GM19193 (cell line): Measurements from ENCODE around the gene NUP54.

ENCODE experiments used
- POLR2A ChIP-seq: IDR thresholded peaks from 4 replicates; pipeline ENCODE4 v1.6.1; 2011; ENCODE audit not compliant: insufficient read depth, insufficient read length; ENCODE audit errors: extremely low read depth

Gene NUP54

GRCh38 chr4:76174216-76174615 lies 26.0 kb upstream of the NUP54 start:
- no peak for TF ChIP-seq POLR2A

DNA sequence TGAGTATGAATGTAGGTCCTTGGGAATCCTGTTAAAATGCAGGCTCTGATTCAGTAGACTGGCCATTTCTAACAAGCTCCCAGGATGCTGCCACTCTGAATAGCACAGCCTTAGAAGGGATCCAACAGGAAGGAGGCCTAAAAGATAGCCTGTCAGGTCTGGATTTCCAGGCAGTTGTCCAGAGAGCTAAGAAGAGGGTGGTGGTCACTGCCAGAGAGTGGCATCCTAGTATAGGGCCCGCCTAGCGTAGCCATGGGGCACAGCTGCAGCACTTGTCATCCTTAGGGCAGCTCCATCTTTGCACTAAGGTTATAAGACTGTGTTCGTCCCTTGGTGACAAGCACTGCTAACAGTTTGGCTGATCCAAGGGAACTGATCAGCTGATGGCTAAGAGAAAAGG lies 20.5 kb upstream of the NUP54 start:
- no peak for TF ChIP-seq POLR2A

GRCh38 chr4:76166480-76166879 lies 18.3 kb upstream of the NUP54 start:
- TF ChIP-seq POLR2A: no peak

GRCh38 chr4:76160355-76160754 lies 12.2 kb upstream of the NUP54 start:
- no peak for TF ChIP-seq POLR2A

DNA sequence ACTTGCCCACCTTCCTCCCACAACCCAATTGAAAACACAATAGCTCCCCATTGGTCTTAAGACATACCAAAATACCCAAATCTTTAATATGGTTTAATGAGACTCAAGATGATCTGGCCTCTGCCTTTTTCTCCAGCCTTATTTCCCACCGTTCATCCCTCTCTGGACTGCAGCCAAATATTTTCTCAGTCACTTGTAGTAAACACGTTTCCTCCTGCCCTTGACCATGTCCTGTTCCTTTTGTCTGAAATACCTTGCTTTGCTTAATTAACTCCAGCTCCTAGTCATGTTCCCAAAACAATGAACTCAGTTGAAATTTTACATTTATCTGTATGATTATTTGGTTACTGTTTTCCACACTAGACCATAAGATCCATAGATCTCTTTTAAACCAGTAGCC lies 8.4 kb upstream of the NUP54 start:
- TF ChIP-seq POLR2A: no peak

DNA sequence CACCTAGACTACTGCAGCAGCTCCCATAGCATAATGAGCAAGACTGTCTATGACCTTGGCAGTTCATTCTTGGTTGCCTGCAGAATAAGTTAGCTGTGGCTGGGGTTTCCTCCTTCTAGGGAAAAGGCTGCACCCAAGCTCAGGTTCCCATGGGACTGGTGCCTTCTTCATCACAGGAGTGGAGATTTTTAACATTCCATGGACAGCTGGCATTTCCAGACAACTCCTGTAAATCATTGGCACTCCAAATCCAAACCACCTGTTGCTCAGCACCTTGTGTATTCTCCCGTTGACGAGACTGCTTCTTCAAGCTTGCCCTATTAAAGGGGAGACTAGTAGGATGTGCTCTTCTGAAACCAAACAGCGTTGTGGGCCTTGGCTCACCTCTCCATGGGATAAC lies 7.8 kb upstream of the NUP54 start:
- TF ChIP-seq POLR2A: no peak

- TF ChIP-seq POLR2A: no peak
Measured at GRCh38 chr4:76153356-76153755, 5.2 kb upstream of the NUP54 start.

- no peak for TF ChIP-seq POLR2A
Measured at GRCh38 chr4:76147454-76148141, 599 bp downstream of the NUP54 start.

GRCh38 chr4:76144546-76144945 lies 3.7 kb downstream of the NUP54 start:
- no peak for TF ChIP-seq POLR2A

GRCh38 chr4:76141241-76141640 lies 7.0 kb downstream of the NUP54 start:
- no peak for TF ChIP-seq POLR2A

GRCh38 chr4:76127754-76128153 lies 20.4 kb downstream of the NUP54 start:
- no peak for TF ChIP-seq POLR2A

DNA sequence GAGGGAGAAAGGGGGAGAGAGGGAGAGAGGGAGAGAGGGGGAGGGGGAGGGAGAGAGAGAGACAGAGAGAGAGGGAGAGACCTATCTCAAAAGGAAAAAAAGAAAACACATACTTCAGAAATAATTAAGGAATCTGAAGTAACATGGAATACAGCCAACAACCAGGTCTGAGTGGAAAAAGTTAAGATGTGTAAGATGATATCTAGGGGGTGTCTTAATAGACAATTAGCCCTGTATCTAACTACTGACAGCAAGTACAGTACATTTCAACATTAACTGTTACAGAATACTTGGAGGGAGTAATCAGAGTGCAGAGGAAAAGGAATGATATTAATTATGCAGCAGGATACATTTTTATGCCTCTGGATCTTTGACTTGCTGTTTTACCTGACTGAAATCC lies 22.4 kb downstream of the NUP54 start:
- TF ChIP-seq POLR2A: no peak

DNA sequence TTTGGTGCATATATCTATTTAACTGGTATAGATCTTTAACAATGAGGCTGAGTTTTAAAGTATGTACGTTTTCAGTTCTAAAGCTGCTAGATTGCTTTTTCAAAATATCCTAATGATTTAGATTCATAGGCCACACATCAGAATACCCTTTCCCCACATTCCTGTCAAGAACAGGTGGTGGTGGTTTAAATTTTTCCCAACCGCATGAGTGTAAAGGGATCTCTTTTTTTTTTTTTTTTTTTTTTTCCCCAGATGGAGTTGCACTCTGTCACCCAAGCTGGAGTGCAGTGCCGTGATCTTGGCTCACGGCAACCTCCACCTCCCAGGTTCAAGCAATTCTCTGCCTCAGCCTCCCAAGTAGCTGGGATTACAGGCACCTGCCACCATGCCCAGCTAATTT lies 28.0 kb downstream of the NUP54 start:
- no peak for TF ChIP-seq POLR2A

- TF ChIP-seq POLR2A: no peak
Measured at GRCh38 chr4:76117536-76117935, 30.7 kb downstream of the NUP54 start.

DNA sequence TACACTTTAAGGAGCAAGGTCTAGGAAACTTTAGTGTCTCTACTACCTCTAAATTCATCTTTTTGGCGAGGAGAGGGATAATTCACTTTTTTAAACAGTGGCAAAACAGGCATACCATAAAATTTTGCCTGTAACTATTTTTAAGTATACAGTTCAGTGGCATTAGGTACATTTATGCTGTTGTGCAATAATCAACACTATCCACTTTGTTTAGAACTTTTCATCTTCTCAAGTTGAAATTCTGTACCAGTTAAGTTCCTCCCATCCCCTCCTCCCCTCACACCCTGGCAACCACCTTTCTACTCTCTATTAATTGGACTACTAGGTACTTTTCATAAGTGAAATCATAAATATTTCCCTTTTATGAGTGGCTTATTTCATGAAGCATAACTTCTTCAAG lies 31.4 kb downstream of the NUP54 start:
- no peak for TF ChIP-seq POLR2A

- TF ChIP-seq POLR2A: no peak
Measured at GRCh38 chr4:76108467-76109181, 39.6 kb downstream of the NUP54 start.
